ENCODE data around the gene NACA2.

DNA sequence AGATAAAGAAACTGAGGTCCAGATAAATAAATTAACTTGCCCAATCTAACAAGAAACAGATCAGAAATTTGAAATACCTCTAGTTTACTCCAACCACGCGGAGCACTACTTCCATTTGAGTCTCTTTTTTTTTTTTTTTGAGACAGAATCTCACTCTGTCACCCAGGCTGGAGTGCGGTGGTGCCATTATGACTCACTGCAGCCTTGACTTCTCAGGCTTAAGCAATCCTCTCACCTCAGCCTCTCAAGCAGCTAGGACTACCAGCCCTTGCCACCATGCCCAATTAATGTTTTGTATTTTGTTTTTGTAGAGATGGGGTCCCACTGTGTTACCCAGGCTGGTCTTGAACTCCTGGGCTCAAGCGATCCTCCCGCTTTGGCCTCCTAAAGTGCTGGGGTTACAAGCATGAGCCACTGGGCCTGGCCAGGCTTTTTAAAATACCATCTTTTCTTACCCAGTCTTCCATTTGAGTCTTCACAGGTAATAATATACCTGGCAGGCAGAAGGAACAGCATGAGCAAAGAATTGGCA lies 3.3 kb upstream of the NACA2 start:
- TF ChIP-seq TP53 (CRISPR knock-in tag; IDR thresholded peaks at IDR 0.05) = no peak
- TF ChIP-seq, protein P1, sequence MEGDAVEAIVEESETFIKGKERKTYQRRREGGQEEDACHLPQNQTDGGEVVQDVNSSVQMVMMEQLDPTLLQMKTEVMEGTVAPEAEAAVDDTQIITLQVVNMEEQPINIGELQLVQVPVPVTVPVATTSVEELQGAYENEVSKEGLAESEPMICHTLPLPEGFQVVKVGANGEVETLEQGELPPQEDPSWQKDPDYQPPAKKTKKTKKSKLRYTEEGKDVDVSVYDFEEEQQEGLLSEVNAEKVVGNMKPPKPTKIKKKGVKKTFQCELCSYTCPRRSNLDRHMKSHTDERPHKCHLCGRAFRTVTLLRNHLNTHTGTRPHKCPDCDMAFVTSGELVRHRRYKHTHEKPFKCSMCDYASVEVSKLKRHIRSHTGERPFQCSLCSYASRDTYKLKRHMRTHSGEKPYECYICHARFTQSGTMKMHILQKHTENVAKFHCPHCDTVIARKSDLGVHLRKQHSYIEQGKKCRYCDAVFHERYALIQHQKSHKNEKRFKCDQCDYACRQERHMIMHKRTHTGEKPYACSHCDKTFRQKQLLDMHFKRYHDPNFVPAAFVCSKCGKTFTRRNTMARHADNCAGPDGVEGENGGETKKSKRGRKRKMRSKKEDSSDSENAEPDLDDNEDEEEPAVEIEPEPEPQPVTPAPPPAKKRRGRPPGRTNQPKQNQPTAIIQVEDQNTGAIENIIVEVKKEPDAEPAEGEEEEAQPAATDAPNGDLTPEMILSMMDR (IDR thresholded peaks at IDR 0.05) = no peak
